ENCODE measurements around the gene ANKRD13D.

- TF ChIP-seq CTCF (IDR thresholded peaks at IDR 0.05) (peak in 2 of 4 experiments; percentile 2 to 17), POLR2A (IDR thresholded peaks at IDR 0.05) (peak; percentile 25 to 26)
These were observed 11.7 kb upstream of the ANKRD13D start for GRCh38 chr11:67277231-67277961.
